GM18505 (cell line): ENCODE measurements around the gene ERI3.

Source experiments
- ATAC-seq: cut with Tn5 transposase; IDR thresholded peaks from one replicate; pipeline ENCODE4 v1.9.1; 2021; ENCODE audit not compliant: unreplicated experiment
- POLR2A ChIP-seq: IDR thresholded peaks from 4 replicates; pipeline ENCODE4 v1.6.1; 2011; ENCODE audit warnings: borderline replicate concordance; ENCODE audit not compliant: insufficient read depth, insufficient read length; ENCODE audit errors: extremely low read depth

ERI3 gene

GRCh38 chr1:44262414-44262813 is 92.6 kb downstream of the ERI3 start:
- no peak for TF ChIP-seq POLR2A
- no peak for ATAC-seq

DNA sequence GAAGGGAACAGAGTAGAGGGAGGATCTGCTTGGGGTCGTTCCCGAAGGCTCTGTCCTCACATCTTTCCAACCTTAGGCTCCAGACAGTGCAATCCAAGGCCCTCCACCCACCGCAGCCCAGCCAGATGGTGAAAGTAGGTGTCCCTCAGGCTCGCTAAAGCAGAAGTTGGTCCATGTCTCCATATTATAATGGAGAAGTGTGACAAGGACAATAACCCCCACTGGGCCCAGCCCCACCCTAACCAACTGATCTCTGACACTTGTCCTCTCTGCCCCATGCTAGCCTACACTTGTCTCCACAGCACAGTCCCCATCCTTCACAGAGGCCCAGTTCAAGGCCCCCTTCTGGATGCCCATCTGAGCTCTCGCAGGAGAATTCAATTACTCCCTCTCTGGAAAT is 93.1 kb downstream of the ERI3 start:
- ATAC-seq, result no peak
- no peak for TF ChIP-seq POLR2A

- TF ChIP-seq POLR2A, result no peak
- no peak for ATAC-seq
Measured at GRCh38 chr1:44261171-44261817, 93.8 kb downstream of the ERI3 start.

DNA sequence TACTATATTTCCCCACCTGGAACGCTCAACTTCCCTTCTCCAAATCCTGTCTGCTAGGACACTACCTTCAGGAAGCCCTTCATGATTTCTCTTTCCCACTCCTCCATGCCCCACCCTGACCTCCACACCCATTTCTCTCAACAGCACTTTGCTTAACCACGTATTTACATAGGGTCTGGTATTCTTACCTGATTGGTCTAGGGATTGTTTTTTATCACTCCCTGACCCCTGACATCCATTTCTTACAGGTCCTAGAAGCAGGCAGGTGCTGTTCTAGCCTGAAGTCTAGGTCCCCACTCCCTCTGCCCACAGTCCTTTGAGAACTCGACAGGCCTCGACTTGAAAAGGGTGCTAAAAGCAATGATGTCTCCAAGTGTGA is 94.3 kb downstream of the ERI3 start:
- ATAC-seq, result no peak
- TF ChIP-seq POLR2A, result no peak

DNA sequence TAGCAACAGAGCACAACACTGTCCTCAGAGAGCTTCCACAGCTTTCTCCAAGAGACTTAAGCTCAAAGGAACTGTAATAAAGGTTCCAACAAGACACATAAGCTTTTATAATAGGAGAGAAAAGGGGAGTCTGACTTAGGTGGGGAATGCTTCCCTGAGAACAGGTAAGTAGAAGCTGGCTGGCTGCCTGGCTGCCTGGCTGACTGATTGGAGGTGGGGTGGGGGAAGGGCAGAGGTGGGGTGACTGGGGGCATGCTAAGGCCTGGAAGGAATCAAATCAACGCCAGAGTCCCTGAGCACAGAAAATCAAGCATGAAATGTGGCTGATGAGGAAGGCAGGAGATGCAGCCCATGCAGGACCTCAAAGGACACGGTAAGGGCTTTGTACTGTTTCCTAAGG is 96.0 kb downstream of the ERI3 start:
- no peak for TF ChIP-seq POLR2A
- ATAC-seq, result no peak

- TF ChIP-seq POLR2A, result no peak
- no peak for ATAC-seq
Measured at GRCh38 chr1:44256762-44257554, 98.1 kb downstream of the ERI3 start.

DNA sequence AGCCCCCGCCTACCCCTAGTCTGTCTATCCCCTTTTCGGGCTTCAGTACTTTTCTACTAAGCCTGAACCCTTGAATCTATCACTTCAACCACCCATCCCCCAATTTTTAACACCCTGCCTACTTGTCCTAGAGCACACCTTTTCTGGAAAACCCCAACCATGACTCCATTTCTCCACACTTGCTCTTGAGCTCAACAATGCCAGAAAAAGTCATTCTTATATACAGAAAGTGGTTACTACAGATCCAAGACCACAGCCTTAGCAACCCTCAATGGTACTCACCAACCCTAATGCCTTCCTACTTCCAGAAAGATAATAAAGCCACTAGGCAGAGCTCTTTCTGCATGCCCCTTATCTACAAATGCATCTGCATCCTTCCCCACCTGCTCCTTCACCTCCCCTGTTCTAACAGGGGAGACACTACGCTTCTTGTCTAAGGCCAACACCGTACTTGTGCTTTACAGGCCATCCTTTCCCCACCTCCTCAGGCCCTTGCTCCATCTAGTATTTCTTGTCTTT is 100.6 kb downstream of the ERI3 start:
- no peak for TF ChIP-seq POLR2A

GRCh38 chr1:44251989-44252671 is 102.9 kb downstream of the ERI3 start:
- TF ChIP-seq POLR2A, result no peak
- no peak for ATAC-seq

More for the DNA sequence above, 100.6 kb downstream of the ERI3 start:
- no peak for ATAC-seq

- ATAC-seq, result no peak
- TF ChIP-seq POLR2A, result no peak
Measured at GRCh38 chr1:44251486-44251885, 103.6 kb downstream of the ERI3 start.

DNA sequence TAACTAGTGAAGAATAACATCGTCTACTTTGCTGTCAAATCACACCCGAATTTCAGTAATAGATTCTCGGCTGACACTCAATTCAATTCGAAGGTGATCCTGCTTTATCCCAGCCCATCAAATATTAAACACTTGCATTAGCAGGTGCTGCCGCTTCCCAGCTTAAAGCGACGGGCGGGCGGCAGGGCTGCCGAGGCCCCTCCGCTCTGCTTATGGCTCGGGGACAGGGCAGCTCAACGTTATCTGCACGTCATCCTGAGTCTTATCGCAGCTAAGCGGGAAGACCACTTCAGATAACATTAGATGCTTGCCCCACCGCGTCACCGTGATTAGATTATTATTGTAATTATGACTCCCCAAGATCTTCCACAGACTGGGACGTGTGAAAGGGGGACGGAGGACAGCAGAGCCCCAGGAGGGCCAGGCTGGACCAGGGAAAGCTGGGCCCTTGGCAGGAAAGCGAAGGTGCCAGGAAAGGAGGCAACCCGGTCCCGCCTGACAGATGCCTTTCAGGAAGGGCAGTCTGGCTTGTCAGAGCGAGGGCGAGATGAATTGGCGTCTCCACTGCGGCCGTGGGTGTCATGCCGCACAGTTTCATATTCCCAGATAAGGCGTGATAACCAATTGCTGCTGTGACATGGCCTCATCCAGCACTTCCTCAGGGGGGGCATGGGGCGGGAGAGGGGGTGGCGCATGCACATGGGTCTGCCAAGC is 104.8 kb downstream of the ERI3 start:
- TF ChIP-seq POLR2A, result no peak
- no peak for ATAC-seq

DNA sequence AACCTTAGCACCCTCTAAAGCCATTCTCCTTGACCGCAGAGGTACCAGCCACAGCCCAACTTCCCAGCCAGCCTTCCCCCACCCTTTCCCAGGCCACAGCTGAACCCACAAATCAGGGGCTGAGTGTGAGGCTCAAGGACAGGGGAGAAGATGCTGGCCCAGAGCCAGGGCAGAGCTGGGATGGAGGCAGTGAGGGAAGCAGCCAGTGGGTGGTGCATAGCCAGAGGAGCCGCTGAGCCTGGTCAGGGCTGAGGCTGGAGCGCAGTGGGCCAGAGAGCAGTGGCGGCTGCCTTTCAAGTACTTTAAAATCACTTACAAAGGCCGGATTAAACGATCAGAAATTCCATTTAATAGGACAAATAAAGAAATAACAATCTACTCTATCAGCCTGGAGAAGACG is 105.5 kb downstream of the ERI3 start:
- ATAC-seq, result no peak
- TF ChIP-seq POLR2A, result no peak

- TF ChIP-seq POLR2A, result no peak
- ATAC-seq, result no peak
Measured at GRCh38 chr1:44246806-44247205, 108.3 kb downstream of the ERI3 start.

GRCh38 chr1:44244986-44245385 is 110.1 kb downstream of the ERI3 start:
- ATAC-seq, result no peak
- no peak for TF ChIP-seq POLR2A
